Measurements from ENCODE around the gene RAB25. TPM values are rescaled to one million over a fixed set of nuclear protein-coding genes. Genes with fewer than 3 reads are reported as not detected.

The RAB25 gene
- total RNA-seq, 1 experiment from 2014 or later, result 141 TPM

DNA sequence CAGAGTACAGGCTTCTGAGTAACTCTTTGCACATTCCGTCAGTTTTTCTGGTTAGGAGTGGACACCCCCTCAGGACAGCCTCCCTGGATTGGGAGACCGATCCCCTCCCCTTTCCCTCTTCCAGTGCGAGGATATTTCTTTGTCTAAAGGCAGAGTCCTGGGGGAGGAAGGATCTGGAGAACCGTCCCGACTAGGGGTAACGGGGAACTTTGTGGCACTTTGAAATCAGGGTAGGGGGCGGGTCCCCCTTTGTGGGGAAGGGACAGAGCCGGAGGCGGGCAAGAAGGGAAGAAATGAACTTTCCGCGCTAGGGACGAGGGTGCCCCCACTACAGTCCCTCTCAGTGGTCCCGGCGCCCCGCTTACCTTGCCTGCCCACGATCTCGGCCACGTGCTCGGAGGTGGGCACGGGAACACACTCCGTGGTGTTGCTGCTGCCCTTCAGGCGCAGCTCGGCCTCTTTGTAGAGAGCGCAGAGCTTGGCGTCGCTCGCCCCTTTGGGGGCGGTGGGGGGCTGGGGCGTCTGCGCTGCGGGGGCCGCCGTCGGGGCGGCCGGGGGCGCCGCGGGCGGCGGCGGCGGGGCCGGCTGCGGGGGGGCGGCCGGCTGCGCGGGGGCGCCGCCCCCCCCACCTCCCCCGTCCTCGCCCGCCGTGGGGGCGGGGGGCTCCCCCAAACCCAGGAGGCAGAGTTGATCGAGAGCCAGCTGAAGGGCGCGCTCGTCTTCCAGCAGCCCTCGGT lies 20.4 kb downstream of the RAB25 start:
- ChIA-PET POLR2A (no interaction called here), CTCF (no interaction called here)
- TF ChIP-seq, protein P1, sequence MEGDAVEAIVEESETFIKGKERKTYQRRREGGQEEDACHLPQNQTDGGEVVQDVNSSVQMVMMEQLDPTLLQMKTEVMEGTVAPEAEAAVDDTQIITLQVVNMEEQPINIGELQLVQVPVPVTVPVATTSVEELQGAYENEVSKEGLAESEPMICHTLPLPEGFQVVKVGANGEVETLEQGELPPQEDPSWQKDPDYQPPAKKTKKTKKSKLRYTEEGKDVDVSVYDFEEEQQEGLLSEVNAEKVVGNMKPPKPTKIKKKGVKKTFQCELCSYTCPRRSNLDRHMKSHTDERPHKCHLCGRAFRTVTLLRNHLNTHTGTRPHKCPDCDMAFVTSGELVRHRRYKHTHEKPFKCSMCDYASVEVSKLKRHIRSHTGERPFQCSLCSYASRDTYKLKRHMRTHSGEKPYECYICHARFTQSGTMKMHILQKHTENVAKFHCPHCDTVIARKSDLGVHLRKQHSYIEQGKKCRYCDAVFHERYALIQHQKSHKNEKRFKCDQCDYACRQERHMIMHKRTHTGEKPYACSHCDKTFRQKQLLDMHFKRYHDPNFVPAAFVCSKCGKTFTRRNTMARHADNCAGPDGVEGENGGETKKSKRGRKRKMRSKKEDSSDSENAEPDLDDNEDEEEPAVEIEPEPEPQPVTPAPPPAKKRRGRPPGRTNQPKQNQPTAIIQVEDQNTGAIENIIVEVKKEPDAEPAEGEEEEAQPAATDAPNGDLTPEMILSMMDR (IDR thresholded peaks at IDR 0.05; ENCODE audit: insufficient read depth in 1 of 2, low read depth in 1 of 2, low read length in 1 of 2, severe bottlenecking in 1 of 2, unreplicated experiment in 1 of 2), result no peak
- H3K4me3 ChIP-seq (ENCODE audit: low read depth, low read length), result peak overlapping the region; percentile 83
- H3K36me3 ChIP-seq (ENCODE audit: control insufficient read depth, insufficient read depth, low read length), result no peaks in the 10 kb centered on the region; the same call in 1 of the 2 replicates
- intact Hi-C loops (cut with micrococcal nuclease; ENCODE audit: unreplicated experiment), result no loop called here
- Mint-ChIP-seq H3K9me3 (ENCODE audit: unreplicated experiment) (no peaks in the 10 kb centered on the region), H3K36me3 (ENCODE audit: insufficient read depth, unreplicated experiment) (peaks cover 6% of the 10 kb centered on the region), H3K4me3 (ENCODE audit: unreplicated experiment) (peak overlapping the region; percentile 88), H3K27ac (ENCODE audit: unreplicated experiment) (peak overlapping the region; percentile 33), H3K4me1 (ENCODE audit: low read depth, unreplicated experiment) (peaks cover 21% of the 10 kb centered on the region), H3K27me3 (ENCODE audit: insufficient read depth, unreplicated experiment) (no peaks in the 10 kb centered on the region)
- peaks cover 23% of the 10 kb centered on the region for H3K4me1 ChIP-seq
- H3K9me3 ChIP-seq, result no peaks in the 10 kb centered on the region
- no TSS peak for BruUV-seq (replicated peaks)
- DNase-seq, result no peak
- no peaks in the 10 kb centered on the region for H3K27me3 ChIP-seq (replicated peaks; ENCODE audit: control insufficient read depth, insufficient read depth, low read length)

DNA sequence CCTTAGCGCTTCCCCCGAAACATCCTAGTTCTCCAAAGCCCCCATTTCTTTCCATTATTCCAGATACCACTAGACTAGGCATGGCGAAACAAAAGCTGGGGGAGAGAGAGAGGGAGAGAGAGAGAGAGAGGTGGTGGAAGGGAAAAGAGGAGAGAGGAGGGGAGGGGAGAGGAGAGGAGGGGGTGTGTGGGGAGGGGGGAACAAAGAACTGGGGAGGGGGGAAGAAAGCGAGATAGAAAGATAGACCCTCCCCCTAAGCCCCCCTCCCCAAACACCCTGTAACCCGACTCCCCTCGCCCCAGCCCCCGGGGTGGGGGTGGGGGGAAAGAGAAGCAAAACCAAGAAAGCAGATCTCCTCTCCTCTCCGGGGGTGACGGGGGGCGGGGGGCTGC lies 21.0 kb downstream of the RAB25 start:
- H3K9me3 ChIP-seq, result no peaks in the 10 kb centered on the region
- Mint-ChIP-seq H3K27me3 (ENCODE audit: insufficient read depth, unreplicated experiment) (no peaks in the 10 kb centered on the region), H3K4me3 (ENCODE audit: unreplicated experiment) (peak overlapping the region; percentile 88), H3K4me1 (ENCODE audit: low read depth, unreplicated experiment) (peaks cover 26% of the 10 kb centered on the region), H3K36me3 (ENCODE audit: insufficient read depth, unreplicated experiment) (peaks cover 8% of the 10 kb centered on the region), H3K27ac (ENCODE audit: unreplicated experiment) (peak overlapping the region; percentile 71), H3K9me3 (ENCODE audit: unreplicated experiment) (no peaks in the 10 kb centered on the region)
- no peaks in the 10 kb centered on the region; the same call in 1 of the 2 replicates for H3K36me3 ChIP-seq (ENCODE audit: control insufficient read depth, insufficient read depth, low read length)
- DNase-seq, result no peak
- H3K4me3 ChIP-seq (ENCODE audit: low read depth, low read length), result peak overlapping the region; percentile 83
- BruUV-seq (replicated peaks), result no TSS peak
- TF ChIP-seq, protein P1 (IDR thresholded peaks at IDR 0.05; ENCODE audit: insufficient read depth in 1 of 2, low read depth in 1 of 2, low read length in 1 of 2, severe bottlenecking in 1 of 2, unreplicated experiment in 1 of 2), result no peak
- intact Hi-C loops (cut with micrococcal nuclease; ENCODE audit: unreplicated experiment), result no loop called here
- no peaks in the 10 kb centered on the region for H3K27me3 ChIP-seq (replicated peaks; ENCODE audit: control insufficient read depth, insufficient read depth, low read length)
- ChIA-PET POLR2A (interaction anchor here (2.2 kb wide), 1 partner anchor 21 kb away, joined by 5 read pairs; the partner anchor contains the start of gene RAB25), CTCF (interaction anchor here (0.7 to 1.3 kb wide), 3 partner anchors 15 to 143 kb away, joined by 3 to 4 read pairs (median 3); partner anchors contain the start of gene ARHGEF2)
- peaks cover 29% of the 10 kb centered on the region for H3K4me1 ChIP-seq

DNA sequence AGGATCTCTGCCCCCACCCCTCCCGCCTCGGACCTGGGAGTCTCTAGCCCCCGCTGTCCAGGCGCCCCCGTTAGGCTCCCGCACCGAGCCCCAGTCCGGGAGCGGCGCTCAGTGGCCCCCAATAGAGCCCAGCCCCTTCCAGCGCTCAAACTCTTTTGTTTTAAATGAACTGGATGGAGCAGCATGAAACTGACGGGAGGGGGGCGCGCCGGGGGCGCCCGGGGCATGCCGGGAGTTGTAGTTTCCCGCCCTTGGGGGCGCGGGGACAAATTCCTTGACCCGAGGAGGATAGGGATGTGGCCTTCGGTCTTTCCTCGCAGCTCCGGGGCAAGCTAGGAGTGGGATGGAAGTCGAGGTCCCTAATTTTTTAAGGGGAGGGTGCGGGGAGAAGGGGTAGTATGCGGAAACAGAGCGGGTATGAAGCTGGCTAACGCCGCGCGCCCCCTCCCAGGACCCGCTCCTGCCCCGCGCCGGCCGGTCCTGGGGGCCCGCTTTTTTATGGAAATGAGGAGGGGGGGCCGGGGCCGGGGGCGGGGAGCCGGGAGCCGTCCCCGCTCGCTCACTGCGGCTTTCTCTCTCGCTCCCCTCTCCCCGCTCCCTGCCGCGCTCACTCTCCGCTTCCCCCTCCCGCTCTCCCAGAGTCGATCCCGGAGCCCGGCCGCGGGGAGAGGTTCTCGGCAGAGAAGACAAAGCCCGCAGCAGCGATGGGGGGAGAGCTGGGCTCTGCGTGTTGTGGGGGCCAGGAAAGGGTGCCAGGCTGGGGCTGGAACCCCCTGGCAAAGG lies 21.5 kb downstream of the RAB25 start, which contains the start of gene MEX3A:
Gene MEX3A, minus strand, starts transcription at position 157 of the 783 bp plus-strand sequence. CDS start 467 bp downstream, outside the sequence.
- ChIA-PET CTCF (interaction anchor here (0.6 to 1.3 kb wide), 5 partner anchors 14 to 143 kb away, joined by 3 to 4 read pairs (median 3); partner anchors contain the start of gene ARHGEF2), POLR2A (interaction anchor here (0.7 to 2.2 kb wide), 2 partner anchors 9 to 22 kb away, joined by 4 to 5 read pairs; partner anchors contain the start of gene RAB25)
- intact Hi-C loops (cut with micrococcal nuclease; ENCODE audit: unreplicated experiment), result no loop called here
- no peaks in the 10 kb centered on the region for H3K9me3 ChIP-seq
- peaks cover 33% of the 10 kb centered on the region for H3K4me1 ChIP-seq
- TF ChIP-seq, protein P1 (IDR thresholded peaks at IDR 0.05; ENCODE audit: insufficient read depth in 1 of 2, low read depth in 1 of 2, low read length in 1 of 2, severe bottlenecking in 1 of 2, unreplicated experiment in 1 of 2), result no peak
- peak; percentile 87 to 90 for DNase-seq
- H3K27ac Mint-ChIP-seq (ENCODE audit: unreplicated experiment), result peak within 1 kb of the TSS; percentile 71
- peak within 1 kb of the TSS; percentile 83 for H3K4me3 ChIP-seq (ENCODE audit: low read depth, low read length)
- BruUV-seq (replicated peaks), result no TSS peak
- H3K9me3 Mint-ChIP-seq (ENCODE audit: unreplicated experiment), result no peaks in the 10 kb centered on the region
- H3K36me3 ChIP-seq (ENCODE audit: control insufficient read depth, insufficient read depth, low read length), result no peaks in the 10 kb centered on the region; the same call in 1 of the 2 replicates
- H3K4me3 Mint-ChIP-seq (ENCODE audit: unreplicated experiment), result peak within 1 kb of the TSS; percentile 88
- H3K36me3 Mint-ChIP-seq (ENCODE audit: insufficient read depth, unreplicated experiment), result peaks cover 8% of the 10 kb centered on the region
- H3K4me1 Mint-ChIP-seq (ENCODE audit: low read depth, unreplicated experiment), result peaks cover 31% of the 10 kb centered on the region
- no peaks in the 10 kb centered on the region for H3K27me3 ChIP-seq (replicated peaks; ENCODE audit: control insufficient read depth, insufficient read depth, low read length)
- no peaks in the 10 kb centered on the region for H3K27me3 Mint-ChIP-seq (ENCODE audit: insufficient read depth, unreplicated experiment)

Data from Caco-2 (cell line).